ENCODE results near the gene SARM1.

The SARM1 gene

GRCh38 chr17:28385406-28385805 lies 13.9 kb downstream of the SARM1 start:
- TF ChIP-seq CTCF (conservative IDR thresholded peaks at IDR 0.05; ENCODE audit: low read depth, low read length): no peak
- Histone ChIP-seq H2AFZ (ENCODE audit: low read depth) (no peak overlapping the region), H3K4me2 (no peak overlapping the region), H3K27me3 (ENCODE audit: insufficient read depth, low read depth) (no peaks in the 10 kb centered on the region), H3K79me2 (ENCODE audit: insufficient read depth, low read depth) (no peaks in the 10 kb centered on the region), H3K27ac (no peak overlapping the region), H3K4me1 (ENCODE audit: low read depth, poor library complexity, severe bottlenecking) (no peaks in the 10 kb centered on the region), H4K20me1 (ENCODE audit: insufficient read depth) (no peaks in the 10 kb centered on the region), H3K4me3 (IDR thresholded peaks at IDR 0.05; ENCODE audit: insufficient read depth, low read depth, low read length) (no peak overlapping the region), H3K9ac (no peak overlapping the region), H3K36me3 (ENCODE audit: insufficient read depth) (no peaks in the 10 kb centered on the region)

GRCh38 chr17:28386391-28386790 lies 14.9 kb downstream of the SARM1 start:
- H2AFZ ChIP-seq (ENCODE audit: low read depth): no peak overlapping the region
- no peak overlapping the region for H3K27ac ChIP-seq
- no peak overlapping the region for H3K4me3 ChIP-seq (IDR thresholded peaks at IDR 0.05; ENCODE audit: insufficient read depth, low read depth, low read length)
- no peaks in the 10 kb centered on the region for H3K79me2 ChIP-seq (ENCODE audit: insufficient read depth, low read depth)
- H3K27me3 ChIP-seq (ENCODE audit: insufficient read depth, low read depth): no peaks in the 10 kb centered on the region
- no peak overlapping the region for H3K4me2 ChIP-seq
- H3K9ac ChIP-seq: no peak overlapping the region
- no peak for TF ChIP-seq CTCF (conservative IDR thresholded peaks at IDR 0.05; ENCODE audit: low read depth, low read length)
- H4K20me1 ChIP-seq (ENCODE audit: insufficient read depth): no peaks in the 10 kb centered on the region
- H3K36me3 ChIP-seq (ENCODE audit: insufficient read depth): no peaks in the 10 kb centered on the region
- H3K4me1 ChIP-seq (ENCODE audit: low read depth, poor library complexity, severe bottlenecking): no peaks in the 10 kb centered on the region

GRCh38 chr17:28388106-28388505 lies 16.6 kb downstream of the SARM1 start:
- Histone ChIP-seq H3K9ac (no peak overlapping the region), H3K4me2 (no peak overlapping the region), H3K4me3 (IDR thresholded peaks at IDR 0.05; ENCODE audit: insufficient read depth, low read depth, low read length) (no peak overlapping the region), H3K4me1 (ENCODE audit: low read depth, poor library complexity, severe bottlenecking) (no peaks in the 10 kb centered on the region), H3K36me3 (ENCODE audit: insufficient read depth) (no peaks in the 10 kb centered on the region), H3K27ac (no peak overlapping the region), H3K79me2 (ENCODE audit: insufficient read depth, low read depth) (no peaks in the 10 kb centered on the region), H3K27me3 (ENCODE audit: insufficient read depth, low read depth) (no peaks in the 10 kb centered on the region), H4K20me1 (ENCODE audit: insufficient read depth) (no peaks in the 10 kb centered on the region), H2AFZ (ENCODE audit: low read depth) (no peak overlapping the region)
- TF ChIP-seq CTCF (conservative IDR thresholded peaks at IDR 0.05; ENCODE audit: low read depth, low read length): no peak

GRCh38 chr17:28390141-28390540 lies 18.6 kb downstream of the SARM1 start:
- H3K4me2 ChIP-seq: no peak overlapping the region
- H3K4me3 ChIP-seq (IDR thresholded peaks at IDR 0.05; ENCODE audit: insufficient read depth, low read depth, low read length): no peak overlapping the region
- no peaks in the 10 kb centered on the region for H3K79me2 ChIP-seq (ENCODE audit: insufficient read depth, low read depth)
- no peak overlapping the region for H3K9ac ChIP-seq
- TF ChIP-seq CTCF (conservative IDR thresholded peaks at IDR 0.05; ENCODE audit: low read depth, low read length): no peak
- H3K36me3 ChIP-seq (ENCODE audit: insufficient read depth): no peaks in the 10 kb centered on the region
- H3K27me3 ChIP-seq (ENCODE audit: insufficient read depth, low read depth): no peaks in the 10 kb centered on the region
- H3K4me1 ChIP-seq (ENCODE audit: low read depth, poor library complexity, severe bottlenecking): no peaks in the 10 kb centered on the region
- no peak overlapping the region for H3K27ac ChIP-seq
- no peak overlapping the region for H2AFZ ChIP-seq (ENCODE audit: low read depth)
- H4K20me1 ChIP-seq (ENCODE audit: insufficient read depth): no peaks in the 10 kb centered on the region

GRCh38 chr17:28390563-28390962 lies 19.1 kb downstream of the SARM1 start:
- H3K27me3 ChIP-seq (ENCODE audit: insufficient read depth, low read depth): no peaks in the 10 kb centered on the region

More at GRCh38 chr17:28390563-28390962, 19.1 kb downstream of the SARM1 start:
- H3K4me1 ChIP-seq (ENCODE audit: low read depth, poor library complexity, severe bottlenecking): no peaks in the 10 kb centered on the region
- H2AFZ ChIP-seq (ENCODE audit: low read depth): no peak overlapping the region
- H3K36me3 ChIP-seq (ENCODE audit: insufficient read depth): no peaks in the 10 kb centered on the region
- no peak overlapping the region for H3K4me3 ChIP-seq (IDR thresholded peaks at IDR 0.05; ENCODE audit: insufficient read depth, low read depth, low read length)
- H3K4me2 ChIP-seq: no peak overlapping the region
- no peaks in the 10 kb centered on the region for H3K79me2 ChIP-seq (ENCODE audit: insufficient read depth, low read depth)
- no peaks in the 10 kb centered on the region for H4K20me1 ChIP-seq (ENCODE audit: insufficient read depth)
- TF ChIP-seq CTCF (conservative IDR thresholded peaks at IDR 0.05; ENCODE audit: low read depth, low read length): no peak
- H3K27ac ChIP-seq: no peak overlapping the region
- H3K9ac ChIP-seq: no peak overlapping the region
